Umbilical cord (tissue), 2 donors: ENCODE results near the gene GXYLT2. TPM values are rescaled to one million over a fixed set of nuclear protein-coding genes. Genes with fewer than 3 reads are reported as not detected.
"Not testable (repeated sequence)": the region's sequence is repeated elsewhere in the genome, so short reads cannot be mapped to it uniquely, and the experiment has no call there.

Experiments used
- DNase-seq: peaks from one replicate; pipeline ENCODE4 v3.0.0-alpha.2; 2015; ENCODE audit warnings: low spot score
- total RNA-seq: library from RNA; depleted of rRNA; stranded (reverse); fragments of >200 nt; gene quantifications from one replicate; pipeline ENCODE4 v1.2.3, GENCODE V29; 2014; ENCODE audit warnings: low replicate concordance; ENCODE audit not compliant: insufficient read depth

GXYLT2 gene
- total RNA-seq, 1 donor from 2014 or later: 82.8 TPM

DNA sequence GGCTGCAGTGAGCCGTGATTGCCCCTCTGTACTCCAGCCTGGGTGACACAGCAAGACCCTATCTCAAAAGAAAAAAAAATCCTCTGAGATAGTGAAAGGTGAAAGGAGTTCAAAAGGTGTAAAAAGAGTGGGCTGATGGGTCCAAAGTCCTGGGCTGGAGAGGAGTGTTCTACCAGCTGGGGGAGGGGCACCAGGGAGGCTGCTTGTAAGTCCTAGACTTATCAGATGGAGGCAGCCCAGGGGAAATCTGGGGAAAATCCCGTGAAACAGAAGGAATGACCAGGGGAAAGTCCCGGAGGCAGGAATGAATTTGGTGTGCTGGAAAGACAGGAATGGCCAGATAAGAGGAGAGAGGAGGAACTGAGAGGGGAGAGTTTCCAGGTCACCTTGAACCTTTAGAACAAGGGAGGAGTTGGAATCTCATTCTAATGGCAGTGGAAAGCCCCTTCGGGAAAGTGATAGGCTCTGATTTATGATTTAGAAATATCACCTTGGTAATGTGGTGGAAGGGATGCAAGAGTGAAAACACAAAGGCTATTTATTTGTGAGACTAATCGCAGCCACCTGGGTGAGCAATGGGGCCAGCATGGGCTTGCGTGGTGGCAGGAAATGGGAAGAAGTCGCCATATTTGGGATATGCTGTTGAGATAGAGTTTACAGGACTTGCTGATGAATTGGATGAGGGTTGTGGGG, 85.3 kb downstream of the GXYLT2 start:
- DNase-seq: no peak

DNA sequence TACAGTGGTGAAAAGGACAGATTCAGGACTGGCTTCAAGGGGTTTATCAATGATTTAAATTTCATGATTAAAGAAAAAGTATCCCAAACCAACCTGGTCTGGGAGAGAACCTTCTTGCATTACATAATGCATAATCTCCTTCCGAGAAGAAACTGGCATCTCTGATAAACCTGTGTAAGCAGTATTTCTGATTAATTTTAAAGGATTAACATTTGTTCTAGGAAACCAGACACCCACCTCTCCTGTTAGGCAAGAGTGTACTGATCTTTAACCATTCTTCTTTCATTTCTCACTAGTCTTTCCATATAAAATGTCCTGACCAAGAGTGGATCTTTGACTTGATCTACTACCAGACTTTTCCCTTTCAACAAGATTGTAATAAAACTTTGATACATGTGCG, 85.9 kb downstream of the GXYLT2 start:
- DNase-seq: no peak

- DNase-seq: no peak
These were observed 87.1 kb downstream of the GXYLT2 start for GRCh38 chr3:72974956-72975355.

DNA sequence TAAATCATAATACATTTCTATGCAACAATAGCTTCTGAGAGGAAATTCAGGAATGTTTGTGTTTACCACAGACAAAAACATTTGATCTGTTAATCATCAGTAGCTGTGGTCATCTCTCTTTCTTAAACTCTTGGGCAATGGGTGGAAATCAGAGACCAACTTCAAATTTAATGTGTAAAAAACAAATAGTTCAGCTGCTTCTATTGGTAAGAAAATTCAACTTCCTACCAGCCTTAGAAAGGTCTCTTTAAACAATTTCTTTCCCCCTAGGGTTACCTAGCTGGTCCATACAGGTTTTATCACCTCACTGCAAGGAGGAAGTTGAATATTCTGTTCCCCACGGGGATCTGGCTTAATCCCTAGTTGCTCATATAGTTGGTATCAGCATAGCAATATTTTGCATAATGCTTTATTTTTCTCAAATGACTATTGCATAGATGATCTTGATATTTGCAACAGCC, 88.5 kb downstream of the GXYLT2 start:
- no peak for DNase-seq

DNA sequence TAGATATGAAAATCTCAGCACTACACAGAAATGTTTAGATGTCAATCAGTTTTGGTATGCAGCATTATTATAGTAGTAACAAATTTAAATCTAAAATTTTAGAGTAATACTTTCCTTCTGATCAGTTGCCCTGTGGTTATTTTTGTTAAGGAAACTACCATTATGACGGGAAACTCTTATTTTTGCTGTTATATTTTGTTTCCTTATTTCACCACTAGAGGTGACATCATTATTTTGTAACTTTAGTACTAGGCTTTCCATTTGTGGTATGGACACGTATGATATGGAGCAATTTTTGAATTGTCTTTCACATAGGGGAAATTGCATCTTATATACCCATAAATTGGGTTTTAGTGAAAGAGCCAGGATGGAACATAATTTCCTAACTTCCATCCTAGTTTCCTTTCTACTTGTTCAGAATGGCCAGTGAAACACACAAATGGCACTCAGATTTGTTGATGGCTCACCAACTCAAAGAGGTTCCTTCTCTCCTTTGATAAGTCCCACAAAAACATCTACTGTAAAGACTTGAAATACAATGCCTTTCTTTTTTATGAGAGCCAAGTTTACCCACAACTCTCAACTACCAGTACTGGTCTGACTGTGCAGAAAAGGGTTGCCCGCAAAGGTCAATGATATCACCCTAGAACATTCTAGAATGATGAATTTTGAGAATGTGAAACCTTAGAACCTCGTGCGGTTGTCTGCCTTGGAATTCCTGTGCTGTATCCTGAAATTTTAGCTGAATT, 89.4 kb downstream of the GXYLT2 start:
- no peak for DNase-seq

- DNase-seq: no peak
These were observed 94.9 kb downstream of the GXYLT2 start for GRCh38 chr3:72982609-72983366.

GRCh38 chr3:72985576-72985975, 97.7 kb downstream of the GXYLT2 start:
- DNase-seq: no peak

DNA sequence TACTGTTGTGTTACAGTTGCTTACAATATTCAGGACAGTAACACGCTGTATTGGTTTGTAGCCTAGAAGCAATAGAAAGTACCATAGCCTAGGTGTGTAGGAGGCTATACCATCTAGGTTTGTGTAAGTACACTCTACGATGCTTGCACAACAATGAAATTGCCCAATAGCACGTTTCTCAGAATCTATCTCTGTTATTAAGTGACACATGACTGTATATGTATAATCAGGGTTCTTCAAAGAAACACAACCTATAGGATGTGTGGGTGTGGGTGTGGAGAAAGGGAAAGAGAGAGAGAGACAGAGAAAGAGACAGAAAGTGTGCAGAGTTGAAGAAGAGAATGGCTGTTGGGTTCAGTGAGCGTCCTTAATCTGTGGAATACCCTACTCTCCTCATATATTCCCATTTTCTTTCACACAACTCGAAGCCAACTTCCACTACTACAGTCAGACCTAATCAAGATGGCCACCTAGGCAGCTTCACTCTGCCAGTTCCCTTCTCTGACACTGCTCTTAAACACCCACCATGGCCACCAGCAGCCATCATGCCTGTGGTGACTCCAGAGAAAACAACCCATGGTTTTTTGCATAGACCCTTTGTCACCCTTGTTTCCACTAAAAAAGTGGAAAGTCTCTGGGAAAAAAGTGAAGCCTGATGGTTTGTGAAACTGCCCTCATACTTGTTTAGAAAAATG, 103.0 kb downstream of the GXYLT2 start:
- DNase-seq: no peak

DNA sequence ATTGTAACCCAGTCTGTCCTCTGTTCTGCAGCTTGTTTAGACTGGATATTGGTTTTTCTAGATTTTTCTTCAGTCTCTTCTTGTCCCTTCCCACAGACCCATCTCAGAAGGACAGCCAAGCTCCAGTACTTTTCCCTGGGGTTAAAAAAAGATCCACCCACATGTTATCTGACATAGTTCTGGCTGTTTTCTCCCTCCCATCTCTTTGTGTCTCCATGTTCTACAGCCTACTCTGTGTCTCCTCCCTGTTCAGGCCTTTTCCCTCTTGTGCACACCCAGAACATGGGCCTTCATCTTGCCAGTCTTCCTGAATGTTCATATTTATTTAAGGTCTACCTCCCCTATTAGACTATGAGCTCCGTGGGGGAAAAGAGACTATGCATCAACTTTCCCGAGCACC, 103.7 kb downstream of the GXYLT2 start:
- no peak for DNase-seq

DNA sequence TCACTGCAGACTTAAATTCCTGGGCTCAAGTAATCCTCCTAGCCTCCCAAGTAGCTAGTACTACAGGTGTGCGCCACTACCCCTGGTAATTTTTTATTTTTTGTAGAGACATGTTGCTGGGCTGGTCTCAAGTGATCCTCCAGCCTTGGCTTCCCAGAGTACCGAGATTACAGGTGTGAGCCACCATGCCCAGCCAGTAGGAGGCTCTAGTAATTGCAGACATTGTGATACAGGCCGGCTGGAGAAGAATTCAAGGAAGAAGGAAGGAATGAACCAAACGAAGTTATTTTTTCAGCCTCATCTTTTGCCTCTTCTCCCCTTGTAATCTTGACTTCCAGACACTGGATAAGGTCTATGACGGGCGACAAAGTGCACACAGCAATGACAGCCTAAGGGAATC, 105.5 kb downstream of the GXYLT2 start:
- DNase-seq: no peak

DNA sequence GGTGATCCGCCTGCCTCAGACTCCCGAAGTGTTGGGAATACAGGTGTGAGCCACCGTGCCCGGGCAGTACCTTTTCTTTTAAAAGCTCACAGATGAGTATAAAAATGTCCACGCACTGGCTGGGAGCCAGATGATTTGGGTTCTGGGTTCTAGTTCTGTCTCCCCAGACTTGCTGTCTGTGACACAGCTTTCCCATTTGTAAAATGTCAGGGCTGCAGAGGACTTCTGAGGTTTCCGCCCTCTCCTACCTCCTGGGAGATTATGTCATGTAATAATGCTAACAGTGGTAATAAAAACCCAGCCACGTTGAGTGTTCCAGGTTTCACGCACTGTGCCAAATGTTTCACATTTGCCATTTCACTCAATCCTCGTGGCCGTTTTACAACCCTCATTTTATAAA, 107.5 kb downstream of the GXYLT2 start:
- DNase-seq: no peak

- no peak for DNase-seq
These were observed 108.3 kb downstream of the GXYLT2 start for GRCh38 chr3:72996121-72996472.

DNA sequence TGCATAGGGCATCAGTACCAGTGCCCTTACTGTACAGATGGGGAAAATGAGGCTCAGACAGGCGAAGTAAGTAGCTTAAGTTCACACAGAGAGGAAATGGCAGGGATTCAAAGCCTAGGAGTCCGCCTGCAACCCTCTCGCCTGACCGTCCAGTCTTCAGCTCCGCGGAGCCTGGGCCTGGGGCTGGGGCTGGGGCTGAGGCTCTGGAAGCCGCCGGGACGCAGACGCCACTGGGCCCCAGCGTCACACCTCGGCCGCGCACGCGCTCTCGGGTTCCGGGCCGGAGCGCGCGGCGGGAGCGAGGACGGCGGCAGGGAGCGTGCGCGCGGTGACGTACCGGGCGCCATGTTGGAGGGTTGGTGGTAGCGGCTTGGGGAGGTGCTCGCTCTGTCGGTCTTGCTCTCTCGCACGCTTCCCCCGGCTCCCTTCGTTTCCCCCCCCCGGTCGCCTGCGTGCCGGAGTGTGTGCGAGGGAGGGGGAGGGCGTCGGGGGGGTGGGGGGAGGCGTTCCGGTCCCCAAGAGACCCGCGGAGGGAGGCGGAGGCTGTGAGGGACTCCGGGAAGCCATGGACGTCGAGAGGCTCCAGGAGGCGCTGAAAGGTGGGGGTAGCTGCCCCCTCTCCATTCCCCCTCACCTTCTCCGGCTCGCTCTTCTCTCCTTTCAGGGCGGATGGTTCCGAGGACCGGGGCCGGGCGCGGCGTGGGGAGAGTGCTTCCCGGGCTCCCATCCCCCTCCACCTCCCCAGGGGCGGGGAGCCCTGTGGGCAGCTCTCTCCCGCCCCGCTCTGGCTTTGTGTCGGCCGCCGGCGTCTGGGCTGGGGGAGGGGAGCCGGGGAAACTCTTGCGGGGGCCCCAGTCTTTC, 108.9 kb downstream of the GXYLT2 start, which contains the start of gene PPP4R2:
PPP4R2 (plus strand) TSS at position 339 of the 861 bp plus-strand sequence; CDS start at position 566, 227 bp downstream.
- DNase-seq: peak; percentile 92

GRCh38 chr3:72997421-72997961, 109.6 kb downstream of the GXYLT2 start:
- peak; percentile 78 for DNase-seq

DNA sequence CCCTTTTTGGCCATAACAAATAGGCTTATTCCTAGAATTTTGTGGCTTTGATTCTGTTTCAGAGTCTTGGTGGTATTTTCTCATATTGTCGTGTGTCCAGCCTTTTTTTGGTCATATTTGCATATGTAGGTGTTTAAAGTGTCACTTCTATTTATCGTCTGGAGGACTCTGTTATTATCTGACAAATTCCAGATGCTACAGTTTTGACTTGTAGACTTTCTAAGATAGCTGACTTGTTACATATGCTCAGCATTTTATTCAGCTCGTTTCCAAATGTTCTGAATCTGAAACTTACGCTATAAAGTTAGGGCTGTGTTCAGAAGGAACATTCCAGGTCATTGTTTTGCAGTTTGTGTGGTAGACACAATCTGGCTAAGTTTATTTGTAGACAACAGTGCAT, 110.6 kb downstream of the GXYLT2 start:
- DNase-seq: peak; percentile 65

DNA sequence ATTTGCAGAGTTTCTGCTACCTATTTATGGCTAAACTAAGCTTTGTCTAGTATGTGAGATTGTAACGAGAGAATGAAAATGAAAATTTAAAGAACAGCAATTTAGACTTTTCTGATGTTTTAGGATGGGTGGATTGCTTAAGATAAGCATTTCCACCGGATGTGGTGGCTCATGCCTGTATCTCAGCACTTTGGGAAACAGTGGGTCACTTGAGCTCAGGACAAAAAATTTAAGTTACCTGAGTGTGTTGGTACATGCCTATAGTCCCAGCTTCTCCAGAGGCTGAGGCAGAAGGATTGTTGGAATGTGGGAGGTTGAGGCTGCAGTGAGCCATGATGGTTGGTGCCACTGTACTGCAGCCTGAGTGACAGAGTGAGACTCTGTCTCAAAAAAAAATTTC, 112.1 kb downstream of the GXYLT2 start:
- no peak for DNase-seq

GRCh38 chr3:73003050-73003449, 115.2 kb downstream of the GXYLT2 start:
- DNase-seq: not testable (repeated sequence)

- DNase-seq: no peak
These were observed 116.5 kb downstream of the GXYLT2 start for GRCh38 chr3:73004316-73004715.

GRCh38 chr3:73007992-73008712, 120.3 kb downstream of the GXYLT2 start:
- DNase-seq: no peak

DNA sequence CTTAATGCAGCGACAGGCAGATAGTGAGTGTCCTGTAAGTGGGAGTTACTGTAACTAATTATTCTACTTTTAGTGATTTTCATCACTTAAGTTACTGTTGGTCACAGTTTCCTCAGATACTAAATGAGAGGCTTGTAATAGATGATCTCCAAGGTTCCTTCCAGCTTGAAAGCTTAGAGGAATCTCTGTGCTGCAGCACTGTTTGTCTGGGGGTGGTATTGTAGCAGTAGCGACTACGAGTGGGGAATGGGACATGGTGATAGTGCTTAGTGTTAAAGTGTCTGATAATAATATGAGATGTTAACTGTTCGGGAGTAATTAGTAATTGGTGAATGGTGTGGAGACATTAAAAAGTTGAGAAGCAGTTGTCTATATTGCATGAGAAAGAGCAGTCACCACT, 121.2 kb downstream of the GXYLT2 start:
- DNase-seq: no peak
